ENCODE measurements around the gene ITPR1. TPM values are rescaled to one million over a fixed set of nuclear protein-coding genes. Genes with fewer than 3 reads are reported as not detected.

ITPR1 gene
- polyA plus RNA-seq, 1 of the 3 experiments (the other 2 are of a cell fraction) = 5.9 TPM

DNA sequence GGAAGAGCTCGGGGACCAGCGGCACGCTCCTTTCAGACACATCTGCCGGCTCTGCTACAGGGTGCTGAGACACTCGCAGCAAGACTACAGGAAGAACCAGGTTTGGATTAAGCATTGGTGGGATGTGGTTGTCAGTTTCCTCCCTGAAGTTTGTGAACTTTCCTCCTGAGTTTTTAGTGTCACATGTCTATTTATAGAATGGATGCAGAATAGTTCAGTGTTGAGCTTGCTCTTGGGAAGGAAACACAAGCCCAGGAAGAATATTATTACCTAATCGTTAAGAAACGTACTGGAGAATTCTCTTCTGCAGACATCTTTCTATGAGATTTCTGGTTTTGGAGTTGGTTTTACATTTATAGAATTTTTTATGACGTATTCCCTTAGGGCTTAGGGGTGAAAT is 172.0 kb downstream of the ITPR1 start:
- H3K4me2 ChIP-seq = no peak overlapping the region
- CTCF ChIA-PET = interaction anchor here (2.4 kb wide), 1 partner anchor 10 kb away, joined by 11 read pairs; no protein-coding TSS in a partner anchor

GRCh38 chr3:4666071-4666470 is 172.9 kb downstream of the ITPR1 start:
- H3K4me1 ChIP-seq (ENCODE audit: control insufficient read depth in 1 of 2, insufficient read depth in 2 of 2, low read depth in 1 of 2, low read length in 1 of 2) = no peaks in the 10 kb centered on the region
- 94% methylated on average over 2 of the region's 2 CpGs for WGBS (ENCODE audit: low lambda C conversion rate)
- no peaks in the 10 kb centered on the region for H4K20me1 ChIP-seq (ENCODE audit: insufficient read depth)
- H3K9ac ChIP-seq = no peak overlapping the region
- no peak overlapping the region for H3K4me3 ChIP-seq (ENCODE audit: low read depth in 2 of 2, low read length in 1 of 2)
- H3K27ac ChIP-seq (ENCODE audit: low read depth in 2 of 2, low read length in 1 of 2) = no peak overlapping the region; a peak in 1 of 4 replicates
- H2AFZ ChIP-seq (ENCODE audit: low read depth) = no peak overlapping the region
- no peaks in the 10 kb centered on the region for H3K9me2 ChIP-seq
- H3K36me3 ChIP-seq (replicated peaks in 1 of 2; ENCODE audit: control insufficient read depth in 1 of 2, insufficient read depth in 2 of 2, low read length in 1 of 2) = peaks cover 0 to 39% of the 10 kb centered on the region in 2 experiments
- no peaks in the 10 kb centered on the region for H3K79me2 ChIP-seq (ENCODE audit: insufficient read depth)
- no peaks in the 10 kb centered on the region for H3K9me3 ChIP-seq
- H3F3A ChIP-seq (replicated peaks; ENCODE audit: insufficient read depth) = no peaks in the 10 kb centered on the region
- CTCF ChIA-PET = interaction anchor here (2.4 kb wide), 1 partner anchor 10 kb away, joined by 11 read pairs; no protein-coding TSS in a partner anchor
- no peaks in the 10 kb centered on the region for H3K27me3 ChIP-seq (ENCODE audit: insufficient read depth)
- H3K4me2 ChIP-seq = no peak overlapping the region
- DNase-seq = no peak
- POLR2A ChIA-PET = no interaction called here
- TF ChIP-seq, protein P1, sequence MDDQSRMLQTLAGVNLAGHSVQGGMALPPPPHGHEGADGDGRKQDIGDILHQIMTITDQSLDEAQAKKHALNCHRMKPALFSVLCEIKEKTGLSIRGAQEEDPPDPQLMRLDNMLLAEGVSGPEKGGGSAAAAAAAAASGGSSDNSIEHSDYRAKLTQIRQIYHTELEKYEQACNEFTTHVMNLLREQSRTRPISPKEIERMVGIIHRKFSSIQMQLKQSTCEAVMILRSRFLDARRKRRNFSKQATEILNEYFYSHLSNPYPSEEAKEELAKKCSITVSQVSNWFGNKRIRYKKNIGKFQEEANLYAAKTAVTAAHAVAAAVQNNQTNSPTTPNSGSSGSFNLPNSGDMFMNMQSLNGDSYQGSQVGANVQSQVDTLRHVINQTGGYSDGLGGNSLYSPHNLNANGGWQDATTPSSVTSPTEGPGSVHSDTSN (IDR thresholded peaks at IDR 0.05) = no peak
- no peak for TF ChIP-seq GABPA (IDR thresholded peaks at IDR 0.05; ENCODE audit: low read depth)
- TF ChIP-seq TEAD4 (IDR thresholded peaks at IDR 0.05; ENCODE audit: borderline replicate concordance, insufficient read depth) = no peak
- TF ChIP-seq MEF2A (IDR thresholded peaks at IDR 0.05; ENCODE audit: borderline replicate concordance, low read depth) = no peak
- TF ChIP-seq, protein P2, sequence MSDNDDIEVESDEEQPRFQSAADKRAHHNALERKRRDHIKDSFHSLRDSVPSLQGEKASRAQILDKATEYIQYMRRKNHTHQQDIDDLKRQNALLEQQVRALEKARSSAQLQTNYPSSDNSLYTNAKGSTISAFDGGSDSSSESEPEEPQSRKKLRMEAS (IDR thresholded peaks at IDR 0.05; ENCODE audit: low read depth) = no peak
- TF ChIP-seq, protein P3, sequence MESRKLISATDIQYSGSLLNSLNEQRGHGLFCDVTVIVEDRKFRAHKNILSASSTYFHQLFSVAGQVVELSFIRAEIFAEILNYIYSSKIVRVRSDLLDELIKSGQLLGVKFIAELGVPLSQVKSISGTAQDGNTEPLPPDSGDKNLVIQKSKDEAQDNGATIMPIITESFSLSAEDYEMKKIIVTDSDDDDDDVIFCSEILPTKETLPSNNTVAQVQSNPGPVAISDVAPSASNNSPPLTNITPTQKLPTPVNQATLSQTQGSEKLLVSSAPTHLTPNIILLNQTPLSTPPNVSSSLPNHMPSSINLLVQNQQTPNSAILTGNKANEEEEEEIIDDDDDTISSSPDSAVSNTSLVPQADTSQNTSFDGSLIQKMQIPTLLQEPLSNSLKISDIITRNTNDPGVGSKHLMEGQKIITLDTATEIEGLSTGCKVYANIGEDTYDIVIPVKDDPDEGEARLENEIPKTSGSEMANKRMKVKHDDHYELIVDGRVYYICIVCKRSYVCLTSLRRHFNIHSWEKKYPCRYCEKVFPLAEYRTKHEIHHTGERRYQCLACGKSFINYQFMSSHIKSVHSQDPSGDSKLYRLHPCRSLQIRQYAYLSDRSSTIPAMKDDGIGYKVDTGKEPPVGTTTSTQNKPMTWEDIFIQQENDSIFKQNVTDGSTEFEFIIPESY (IDR thresholded peaks at IDR 0.05; ENCODE audit: borderline replicate concordance, low read depth) = no peak
- TF ChIP-seq NFIC (IDR thresholded peaks at IDR 0.05; ENCODE audit: borderline replicate concordance) = no peak
- TF ChIP-seq POLR2AphosphoS5 (IDR thresholded peaks at IDR 0.05; ENCODE audit: low read depth, low read length) = no peak
- TF ChIP-seq SMC3 (IDR thresholded peaks at IDR 0.05; ENCODE audit: low read depth, low read length) = no peak
- TF ChIP-seq FOXJ3 (CRISPR knock-in tag; IDR thresholded peaks at IDR 0.05) = no peak
- no peak for TF ChIP-seq RFX5 (IDR thresholded peaks at IDR 0.05; ENCODE audit: low read length)

More for the DNA sequence above, 172.0 kb downstream of the ITPR1 start:
- Histone ChIP-seq H2AFZ (ENCODE audit: low read depth) (no peak overlapping the region), H3K4me1 (ENCODE audit: control insufficient read depth in 1 of 2, insufficient read depth in 2 of 2, low read depth in 1 of 2, low read length in 1 of 2) (no peaks in the 10 kb centered on the region), H3K9me3 (no peaks in the 10 kb centered on the region), H3K9me2 (no peaks in the 10 kb centered on the region), H3K4me3 (ENCODE audit: low read depth in 2 of 2, low read length in 1 of 2) (no peak overlapping the region), H4K20me1 (ENCODE audit: insufficient read depth) (no peaks in the 10 kb centered on the region), H3K27me3 (ENCODE audit: insufficient read depth) (no peaks in the 10 kb centered on the region), H3K9ac (no peak overlapping the region), H3K36me3 (replicated peaks in 1 of 2; ENCODE audit: control insufficient read depth in 1 of 2, insufficient read depth in 2 of 2, low read length in 1 of 2) (peaks cover 0 to 37% of the 10 kb centered on the region in 2 experiments), H3K79me2 (ENCODE audit: insufficient read depth) (no peaks in the 10 kb centered on the region), H3K27ac (ENCODE audit: low read depth in 2 of 2, low read length in 1 of 2) (no peak overlapping the region), H3F3A (replicated peaks; ENCODE audit: insufficient read depth) (no peaks in the 10 kb centered on the region)
- no peak for DNase-seq
- TF ChIP-seq YY1 (IDR thresholded peaks at IDR 0.05; ENCODE audit: low read depth) = no peak
- TF ChIP-seq JUND (IDR thresholded peaks at IDR 0.05) = no peak
- no peak for TF ChIP-seq MEF2A (IDR thresholded peaks at IDR 0.05; ENCODE audit: borderline replicate concordance, low read depth)
- TF ChIP-seq EP300 (IDR thresholded peaks at IDR 0.05; ENCODE audit: borderline replicate concordance in 1 of 2, low read depth in 1 of 2, low read length in 1 of 2) = no peak
- TF ChIP-seq RAD21 (IDR thresholded peaks at IDR 0.05; ENCODE audit: low read length) = no peak
- no peak for TF ChIP-seq GABPA (IDR thresholded peaks at IDR 0.05; ENCODE audit: low read depth)
- TF ChIP-seq RXRA (IDR thresholded peaks at IDR 0.05; ENCODE audit: borderline replicate concordance, low read depth) = no peak
- TF ChIP-seq TCF12 (IDR thresholded peaks at IDR 0.05) = no peak
- no peak for TF ChIP-seq MXI1 (IDR thresholded peaks at IDR 0.05; ENCODE audit: low read depth, low read length)
- TF ChIP-seq USF1 (IDR thresholded peaks at IDR 0.05; ENCODE audit: borderline replicate concordance, low read depth) = no peak
- TF ChIP-seq IRF3 (IDR thresholded peaks at IDR 0.05; ENCODE audit: low read depth, low read length) = no peak
- TF ChIP-seq USF2 (IDR thresholded peaks at IDR 0.05; ENCODE audit: borderline replicate concordance, low read depth, low read length) = no peak
- no peak for TF ChIP-seq ELF1 (IDR thresholded peaks at IDR 0.05)
- TF ChIP-seq FOSL2 (IDR thresholded peaks at IDR 0.05; ENCODE audit: borderline replicate concordance, low read depth) = no peak
- TF ChIP-seq, protein P2 (IDR thresholded peaks at IDR 0.05; ENCODE audit: low read depth) = no peak
- 96% methylated on average over 8 of the region's 8 CpGs for WGBS (ENCODE audit: low lambda C conversion rate)
- POLR2A ChIA-PET = no interaction called here

Measured in SK-N-SH (cell line).